ENCODE measurements around the gene PBXIP1.
A peak's percentile ranks its signal among the peaks of the same experiment; 100 is the strongest.

Gene PBXIP1

DNA sequence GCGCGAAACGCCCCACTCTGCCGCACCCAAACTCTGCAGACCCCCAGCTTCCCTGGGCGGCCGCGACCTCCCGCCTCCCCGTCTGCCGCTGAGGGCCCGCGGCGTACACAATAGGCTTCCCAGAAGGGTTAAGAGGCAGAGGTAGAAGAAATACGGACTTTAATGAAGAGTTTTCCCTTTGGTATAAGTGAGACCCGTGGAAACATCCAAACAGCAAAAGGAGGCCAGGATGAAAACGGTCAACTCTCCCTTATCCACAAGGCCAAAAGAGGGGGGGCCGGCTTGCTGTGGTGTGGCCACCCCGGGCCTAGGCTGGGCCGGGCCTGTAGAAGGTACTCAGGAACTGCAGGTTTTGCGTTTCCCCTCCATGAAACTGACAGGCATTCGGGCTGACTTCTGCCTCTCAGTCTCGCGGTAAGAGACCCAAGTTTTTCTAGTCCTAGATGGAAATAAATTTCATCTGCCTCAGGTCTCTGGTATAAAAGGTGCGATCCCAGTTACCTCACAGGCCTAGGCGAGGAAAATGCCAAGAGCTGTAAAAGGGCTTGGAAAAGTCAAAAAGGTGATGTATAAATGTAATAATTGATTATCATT is 6.4 kb upstream of the PBXIP1 start:
- Histone ChIP-seq H3K4me1 (ENCODE audit: control insufficient read depth, insufficient read depth, low read length) (peaks cover 16% of the 10 kb centered on the region), H3K9me3 (ENCODE audit: control insufficient read depth, insufficient read depth, low read length) (no peaks in the 10 kb centered on the region), H3K27ac (ENCODE audit: low read depth, low read length) (peak overlapping the region; percentile 98), H3K9ac (ENCODE audit: low read depth, low read length) (peak overlapping the region; percentile 97), H3K27me3 (ENCODE audit: control insufficient read depth, insufficient read depth, low read length) (no peaks in the 10 kb centered on the region), H3K36me3 (ENCODE audit: control insufficient read depth, insufficient read depth, low read length) (peaks cover 61% of the 10 kb centered on the region), H3K4me3 (ENCODE audit: low read depth, low read length) (peak overlapping the region; percentile 83)

- no peaks in the 10 kb centered on the region for H3K27me3 ChIP-seq (ENCODE audit: control insufficient read depth, insufficient read depth, low read length)
- H3K36me3 ChIP-seq (ENCODE audit: control insufficient read depth, insufficient read depth, low read length) = peaks cover 53% of the 10 kb centered on the region
- peak within 1 kb of the TSS; percentile 83 for H3K4me3 ChIP-seq (ENCODE audit: low read depth, low read length)
- H3K9me3 ChIP-seq (ENCODE audit: control insufficient read depth, insufficient read depth, low read length) = no peaks in the 10 kb centered on the region
- peak within 1 kb of the TSS; percentile 97 for H3K9ac ChIP-seq (ENCODE audit: low read depth, low read length)
- peak within 1 kb of the TSS; percentile 98 for H3K27ac ChIP-seq (ENCODE audit: low read depth, low read length)
- H3K4me1 ChIP-seq (ENCODE audit: control insufficient read depth, insufficient read depth, low read length) = peaks cover 24% of the 10 kb centered on the region
Observed at GRCh38 chr1:154961207-154962155, 5.6 kb upstream of the PBXIP1 start, which contains the start of gene PYGO2. Gene PYGO2 (minus strand): TSS chr1:154961782. CDS start chr1:154961576, 206 bp downstream.

DNA sequence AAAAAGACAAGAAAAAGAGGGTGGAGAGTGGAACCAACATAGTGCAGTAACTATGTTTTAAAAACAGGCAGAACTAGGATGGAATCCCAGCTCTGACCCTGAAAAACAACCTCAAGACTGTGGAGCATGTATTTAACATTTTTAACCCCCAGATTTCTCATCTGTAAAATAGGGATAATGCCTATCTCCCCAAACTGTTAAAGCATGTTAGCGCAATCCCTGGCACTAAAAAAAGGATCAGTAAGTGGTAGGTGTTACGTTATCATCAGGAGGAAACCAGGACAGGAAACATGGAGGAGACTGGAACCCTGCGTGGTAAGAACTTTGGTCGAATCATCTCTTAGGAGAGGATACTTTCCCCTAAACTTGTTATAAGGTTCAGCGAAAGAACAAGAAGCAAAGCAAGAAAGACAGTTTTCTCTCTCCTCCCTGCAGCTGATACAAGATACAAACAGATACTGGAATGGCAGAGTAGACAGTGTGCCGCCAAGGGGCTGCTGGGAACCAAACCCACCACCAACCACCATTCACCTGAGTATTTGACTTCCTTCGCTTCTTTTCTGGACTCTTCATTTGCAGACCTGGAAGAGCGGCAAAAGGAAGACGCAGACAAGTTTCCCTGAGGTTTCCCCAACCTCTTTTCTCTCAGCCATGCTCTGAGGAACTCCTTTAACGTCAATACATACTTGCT is 4.7 kb upstream of the PBXIP1 start:
- Histone ChIP-seq H3K27ac (ENCODE audit: low read depth, low read length) (peak overlapping the region; percentile 98), H3K9me3 (ENCODE audit: control insufficient read depth, insufficient read depth, low read length) (no peaks in the 10 kb centered on the region), H3K4me1 (ENCODE audit: control insufficient read depth, insufficient read depth, low read length) (peaks cover 26% of the 10 kb centered on the region), H3K4me3 (ENCODE audit: low read depth, low read length) (peak overlapping the region; percentile 83), H3K36me3 (ENCODE audit: control insufficient read depth, insufficient read depth, low read length) (peaks cover 44% of the 10 kb centered on the region), H3K27me3 (ENCODE audit: control insufficient read depth, insufficient read depth, low read length) (no peaks in the 10 kb centered on the region), H3K9ac (ENCODE audit: low read depth, low read length) (peak overlapping the region; percentile 97; the same call in 1 of the 2 replicates)

- H3K4me1 ChIP-seq (ENCODE audit: control insufficient read depth, insufficient read depth, low read length) = peaks cover 34% of the 10 kb centered on the region
- H3K4me3 ChIP-seq (ENCODE audit: low read depth, low read length) = no peak overlapping the region
- H3K9ac ChIP-seq (ENCODE audit: low read depth, low read length) = no peak overlapping the region
- peaks cover 34% of the 10 kb centered on the region for H3K36me3 ChIP-seq (ENCODE audit: control insufficient read depth, insufficient read depth, low read length)
- no peaks in the 10 kb centered on the region for H3K9me3 ChIP-seq (ENCODE audit: control insufficient read depth, insufficient read depth, low read length)
- H3K27me3 ChIP-seq (ENCODE audit: control insufficient read depth, insufficient read depth, low read length) = no peaks in the 10 kb centered on the region
- no peak overlapping the region for H3K27ac ChIP-seq (ENCODE audit: low read depth, low read length)
Observed at GRCh38 chr1:154959426-154959780, 3.5 kb upstream of the PBXIP1 start.

DNA sequence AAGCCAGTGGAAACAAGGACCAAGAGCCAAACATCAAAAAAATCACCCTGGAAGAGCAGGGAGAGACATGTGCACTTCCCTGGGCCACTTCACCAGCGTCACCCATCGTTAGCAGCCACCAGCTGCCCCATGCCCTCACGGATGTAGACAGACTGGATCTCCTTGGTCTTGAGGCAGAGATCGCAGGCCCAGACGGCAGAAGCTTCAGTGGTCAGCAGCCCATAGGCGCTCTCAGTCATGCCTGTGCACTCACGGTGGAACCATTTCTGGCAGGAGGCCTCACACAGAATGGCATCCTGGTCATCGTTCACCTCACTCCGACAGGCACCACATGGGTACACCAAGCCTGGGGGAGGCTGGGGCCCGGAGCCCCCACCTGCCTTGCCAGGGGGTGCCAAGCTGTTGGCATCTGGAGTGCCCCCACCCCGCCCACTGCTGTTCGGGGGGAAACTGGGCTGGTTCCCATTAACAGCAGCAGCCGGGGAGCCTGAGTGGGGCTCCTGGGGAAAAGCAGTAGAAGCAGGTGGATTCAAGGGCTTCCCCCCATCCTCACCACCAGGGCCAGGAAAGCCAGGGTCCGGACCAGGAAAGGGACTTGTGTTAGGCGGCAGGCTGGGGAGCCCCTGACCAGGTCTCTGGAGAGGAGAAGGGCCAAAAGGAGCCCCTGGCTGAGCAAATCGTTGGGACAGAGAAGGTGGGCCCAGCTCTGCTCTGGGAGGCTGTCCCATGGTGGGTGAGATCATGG is 3.0 kb upstream of the PBXIP1 start:
- Histone ChIP-seq H3K36me3 (ENCODE audit: control insufficient read depth, insufficient read depth, low read length) (peaks cover 29% of the 10 kb centered on the region), H3K9me3 (ENCODE audit: control insufficient read depth, insufficient read depth, low read length) (no peaks in the 10 kb centered on the region), H3K4me1 (ENCODE audit: control insufficient read depth, insufficient read depth, low read length) (peaks cover 34% of the 10 kb centered on the region), H3K9ac (ENCODE audit: low read depth, low read length) (no peak overlapping the region), H3K27ac (ENCODE audit: low read depth, low read length) (no peak overlapping the region), H3K4me3 (ENCODE audit: low read depth, low read length) (no peak overlapping the region), H3K27me3 (ENCODE audit: control insufficient read depth, insufficient read depth, low read length) (no peaks in the 10 kb centered on the region)

GRCh38 chr1:154958036-154958435 is 2.1 kb upstream of the PBXIP1 start:
- Histone ChIP-seq H3K4me3 (ENCODE audit: low read depth, low read length) (no peak overlapping the region), H3K9ac (ENCODE audit: low read depth, low read length) (no peak overlapping the region), H3K4me1 (ENCODE audit: control insufficient read depth, insufficient read depth, low read length) (peaks cover 30% of the 10 kb centered on the region), H3K27ac (ENCODE audit: low read depth, low read length) (no peak overlapping the region), H3K27me3 (ENCODE audit: control insufficient read depth, insufficient read depth, low read length) (no peaks in the 10 kb centered on the region), H3K36me3 (ENCODE audit: control insufficient read depth, insufficient read depth, low read length) (peaks cover 20% of the 10 kb centered on the region), H3K9me3 (ENCODE audit: control insufficient read depth, insufficient read depth, low read length) (no peaks in the 10 kb centered on the region)

GRCh38 chr1:154957091-154957657 is 1.3 kb upstream of the PBXIP1 start:
- Histone ChIP-seq H3K9me3 (ENCODE audit: control insufficient read depth, insufficient read depth, low read length) (no peaks in the 10 kb centered on the region), H3K36me3 (ENCODE audit: control insufficient read depth, insufficient read depth, low read length) (peaks cover 16% of the 10 kb centered on the region; the same call in 1 of the 2 replicates), H3K4me3 (ENCODE audit: low read depth, low read length) (peak overlapping the region; percentile 72), H3K27me3 (ENCODE audit: control insufficient read depth, insufficient read depth, low read length) (no peaks in the 10 kb centered on the region), H3K27ac (ENCODE audit: low read depth, low read length) (peak overlapping the region; percentile 94), H3K9ac (ENCODE audit: low read depth, low read length) (no peak overlapping the region), H3K4me1 (ENCODE audit: control insufficient read depth, insufficient read depth, low read length) (peaks cover 30% of the 10 kb centered on the region)

- H3K9me3 ChIP-seq (ENCODE audit: control insufficient read depth, insufficient read depth, low read length) = no peaks in the 10 kb centered on the region
- H3K4me3 ChIP-seq (ENCODE audit: low read depth, low read length) = peak overlapping the region; percentile 72
- H3K9ac ChIP-seq (ENCODE audit: low read depth, low read length) = peak overlapping the region; percentile 29; the same call in 1 of the 2 replicates
- peak overlapping the region; percentile 94 for H3K27ac ChIP-seq (ENCODE audit: low read depth, low read length)
- no peaks in the 10 kb centered on the region for H3K27me3 ChIP-seq (ENCODE audit: control insufficient read depth, insufficient read depth, low read length)
- peaks cover 16% of the 10 kb centered on the region; the same call in 1 of the 2 replicates for H3K36me3 ChIP-seq (ENCODE audit: control insufficient read depth, insufficient read depth, low read length)
- H3K4me1 ChIP-seq (ENCODE audit: control insufficient read depth, insufficient read depth, low read length) = peaks cover 30% of the 10 kb centered on the region
Observed at GRCh38 chr1:154956544-154956941, 644 bp upstream of the PBXIP1 start.

DNA sequence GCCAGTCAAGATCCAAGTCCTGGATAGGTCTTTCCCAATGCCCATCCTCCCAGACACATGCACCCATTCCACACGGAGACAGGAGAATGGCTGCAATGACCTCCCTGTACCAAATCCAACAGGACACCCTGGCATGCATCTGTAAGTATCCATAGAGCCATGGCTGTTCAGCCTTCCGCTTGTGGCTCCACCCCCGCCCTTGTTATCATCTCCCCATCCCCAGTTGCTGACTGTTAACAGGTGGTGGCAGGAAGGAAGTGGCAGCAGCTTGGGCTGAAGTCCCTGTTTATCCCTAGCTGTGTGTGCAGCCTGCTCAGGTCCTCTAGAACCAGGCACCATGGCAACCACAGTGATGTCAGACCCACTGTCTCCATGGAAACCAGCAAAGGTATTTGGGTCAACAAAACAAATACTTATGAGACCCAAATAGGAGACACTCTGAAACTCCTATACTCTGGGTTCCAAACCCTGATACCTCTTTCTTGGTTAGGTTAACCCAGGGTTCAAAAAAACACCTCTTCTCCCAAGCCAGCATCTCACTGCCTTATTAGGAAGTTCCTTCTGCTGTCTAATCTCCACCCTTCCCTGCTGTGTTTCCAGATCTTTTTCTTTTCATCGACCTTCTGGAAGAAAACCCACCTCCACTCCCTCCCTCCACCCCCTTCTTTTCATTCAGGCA is 721 bp downstream of the PBXIP1 start:
- peak overlapping the region; percentile 72 for H3K4me3 ChIP-seq (ENCODE audit: low read depth, low read length)
- H3K27ac ChIP-seq (ENCODE audit: low read depth, low read length) = peak overlapping the region; percentile 94
- peaks cover 22% of the 10 kb centered on the region for H3K4me1 ChIP-seq (ENCODE audit: control insufficient read depth, insufficient read depth, low read length)
- H3K36me3 ChIP-seq (ENCODE audit: control insufficient read depth, insufficient read depth, low read length) = peaks cover 25% of the 10 kb centered on the region
- peak overlapping the region; percentile 68 for H3K9ac ChIP-seq (ENCODE audit: low read depth, low read length)
- no peaks in the 10 kb centered on the region for H3K27me3 ChIP-seq (ENCODE audit: control insufficient read depth, insufficient read depth, low read length)
- H3K9me3 ChIP-seq (ENCODE audit: control insufficient read depth, insufficient read depth, low read length) = no peaks in the 10 kb centered on the region

Measured in HUES48 (cell line).